Measurements from ENCODE around the gene FAM47A.

- TF ChIP-seq CTCF (IDR thresholded peaks at IDR 0.05) (no peak), POLR2A (IDR thresholded peaks at IDR 0.05) (no peak)
These were observed 6.1 kb downstream of the FAM47A start for GRCh38 chrX:34126011-34126410.

All from esophagus squamous epithelium (tissue), 4 donors.